Fibroblast of skin of scalp (primary cell): ENCODE results near the gene RAB20.
"Not testable (repeated sequence)": the region's sequence is repeated elsewhere in the genome, so short reads cannot be mapped to it uniquely, and the experiment has no call there.

Experiments used
- DNase-seq: peaks from one replicate; pipeline ENCODE4 v3.0.0-alpha.2; 2013

Gene RAB20

DNA sequence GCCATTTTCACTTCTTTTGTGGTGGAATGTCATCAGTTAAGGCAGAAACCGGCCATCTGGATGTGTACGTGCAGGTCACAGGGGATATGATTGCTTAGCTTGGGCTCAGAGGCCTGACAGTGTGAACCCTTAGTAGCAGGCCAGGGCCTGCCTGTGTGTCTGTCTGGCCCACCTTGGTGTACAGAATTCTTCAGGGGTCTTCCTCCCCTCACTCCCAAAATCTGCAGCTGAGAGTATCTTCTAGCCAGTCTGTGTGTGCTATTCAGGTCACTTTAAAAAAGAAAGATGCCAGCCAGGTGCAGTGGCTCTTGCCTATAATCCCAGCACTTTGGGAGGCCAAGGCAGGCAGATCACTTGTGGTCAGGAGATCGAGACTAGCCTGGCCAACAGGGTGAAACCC is 74.6 kb downstream of the RAB20 start:
- DNase-seq: not testable (repeated sequence)

DNA sequence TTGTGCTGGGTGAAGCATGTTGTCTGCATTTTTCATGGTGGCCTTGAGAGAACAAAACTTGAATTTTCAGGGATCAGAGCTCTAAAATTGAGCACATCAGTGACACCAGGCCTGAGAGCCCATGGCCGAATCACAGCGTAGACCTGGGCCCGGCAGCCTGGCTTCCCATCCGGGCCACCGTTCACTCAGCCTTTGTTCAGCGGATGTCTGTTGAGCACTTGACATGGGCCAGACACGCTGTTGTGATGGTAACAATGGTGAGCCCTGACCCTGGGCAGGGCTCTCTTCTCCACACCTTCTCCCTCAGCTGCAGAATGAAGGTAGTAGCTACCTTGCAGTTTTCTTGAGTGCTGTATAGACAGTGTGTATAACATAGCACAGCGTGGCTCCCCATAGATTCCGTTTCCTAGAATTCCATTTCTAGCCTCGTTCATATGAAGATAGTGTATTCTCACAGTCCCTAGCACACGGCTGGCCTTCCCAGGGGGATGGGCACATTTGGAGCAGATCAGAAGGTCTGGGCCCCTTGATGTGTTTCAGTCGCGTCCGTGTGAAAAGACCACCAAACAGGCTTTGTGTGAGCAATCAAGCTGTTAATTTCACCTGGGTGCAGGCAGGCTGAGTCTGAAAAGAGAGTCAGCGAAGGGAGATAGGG is 75.3 kb downstream of the RAB20 start:
- DNase-seq: no peak

DNA sequence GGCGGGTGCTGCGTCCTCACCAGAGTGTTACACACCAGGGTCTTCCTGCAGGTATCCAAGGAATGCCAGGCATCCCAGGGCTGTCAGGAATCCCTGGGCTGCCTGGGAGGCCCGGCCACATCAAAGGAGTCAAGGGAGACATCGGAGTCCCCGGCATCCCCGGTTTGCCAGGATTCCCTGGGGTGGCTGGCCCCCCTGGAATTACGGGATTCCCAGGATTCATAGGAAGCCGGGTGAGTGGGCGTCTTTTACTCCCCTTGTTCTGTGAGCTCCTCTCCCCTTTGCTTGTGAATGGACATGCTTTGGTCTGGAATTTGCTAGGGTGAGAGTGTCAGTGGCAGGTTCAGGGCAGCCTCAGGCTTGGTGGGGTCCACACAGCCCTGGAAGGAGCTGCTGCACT is 75.9 kb downstream of the RAB20 start:
- peak; percentile 57 for DNase-seq

DNA sequence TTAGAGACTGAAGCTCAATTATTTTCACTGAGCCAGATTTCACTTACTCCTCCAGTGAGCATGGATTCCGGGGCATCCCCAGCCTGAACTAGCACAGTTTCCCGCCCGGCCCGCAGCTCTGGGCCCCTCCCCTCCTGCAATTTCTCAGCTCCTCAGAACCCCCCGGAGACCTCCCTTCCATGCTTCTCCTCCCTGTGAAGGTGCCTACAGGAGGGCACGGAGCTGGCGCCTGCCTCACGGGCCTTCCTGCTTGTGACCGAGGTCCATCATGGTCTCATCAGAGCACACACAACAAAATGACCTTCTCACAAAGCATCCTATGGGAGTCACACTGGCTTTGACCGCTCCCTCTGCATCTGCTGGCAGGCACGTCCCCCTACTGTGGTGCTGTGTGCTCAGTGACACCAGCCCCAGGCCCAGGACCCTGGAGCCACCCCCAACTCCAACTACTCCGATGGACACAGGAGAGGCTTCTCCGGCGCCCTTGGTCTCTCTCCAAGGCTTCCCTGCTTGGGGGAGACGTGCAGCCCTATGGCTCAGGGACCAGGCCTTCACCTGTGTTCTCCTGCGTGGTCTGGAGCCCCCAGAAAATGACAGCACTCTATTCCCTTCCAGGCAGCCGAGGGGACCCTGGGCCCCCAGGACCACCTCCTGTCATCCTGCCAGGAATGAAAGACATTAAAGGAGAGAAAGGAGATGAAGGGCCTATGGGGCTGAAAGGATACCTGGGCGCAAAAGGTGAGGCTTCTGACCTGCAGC is 77.1 kb downstream of the RAB20 start:
- DNase-seq: no peak

DNA sequence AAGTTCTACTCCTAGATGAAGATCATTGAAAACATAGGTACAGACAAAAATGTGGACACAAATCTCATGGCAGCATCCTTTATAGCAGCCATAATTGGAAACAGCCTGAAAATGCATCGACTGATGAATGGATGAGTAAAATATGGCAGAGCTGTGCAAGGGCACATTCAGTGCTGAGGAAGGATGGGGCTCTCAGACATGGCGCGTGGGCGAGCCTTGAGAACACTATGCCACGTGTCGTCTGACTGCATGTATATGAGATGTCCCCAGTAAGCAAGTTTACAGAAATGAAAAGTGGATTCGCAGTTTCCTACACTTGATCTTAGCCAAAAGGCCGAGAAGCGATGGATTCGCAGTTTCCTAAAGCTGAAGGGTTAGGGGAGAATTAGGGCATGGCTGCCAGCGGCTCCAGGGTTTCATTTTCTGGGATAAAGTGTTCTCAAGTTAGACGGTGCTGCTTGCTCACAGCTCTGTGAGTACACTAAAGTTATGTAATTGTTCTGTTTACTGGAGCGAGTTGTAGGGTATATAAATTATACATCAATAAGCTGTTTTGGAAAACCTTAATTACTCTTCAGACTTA is 78.0 kb downstream of the RAB20 start:
- DNase-seq: no peak

DNA sequence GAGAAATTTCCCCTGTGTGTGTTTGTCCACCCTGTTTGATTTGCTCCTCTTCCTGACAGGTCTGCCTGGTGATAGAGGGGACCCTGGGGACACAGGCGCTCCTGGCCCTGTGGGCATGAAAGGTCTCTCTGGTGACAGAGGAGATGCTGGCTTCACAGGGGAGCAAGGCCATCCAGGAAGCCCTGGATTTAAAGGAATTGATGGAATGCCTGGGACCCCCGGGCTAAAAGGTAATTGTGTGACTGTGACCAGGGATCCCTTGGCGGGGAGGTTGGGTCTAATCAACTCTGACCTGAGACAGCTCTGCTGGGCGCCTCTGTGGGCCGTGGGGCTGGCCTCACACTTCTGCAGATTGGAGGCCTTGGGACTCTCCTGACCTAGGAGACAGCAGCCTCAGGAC is 81.4 kb downstream of the RAB20 start:
- no peak for DNase-seq

DNA sequence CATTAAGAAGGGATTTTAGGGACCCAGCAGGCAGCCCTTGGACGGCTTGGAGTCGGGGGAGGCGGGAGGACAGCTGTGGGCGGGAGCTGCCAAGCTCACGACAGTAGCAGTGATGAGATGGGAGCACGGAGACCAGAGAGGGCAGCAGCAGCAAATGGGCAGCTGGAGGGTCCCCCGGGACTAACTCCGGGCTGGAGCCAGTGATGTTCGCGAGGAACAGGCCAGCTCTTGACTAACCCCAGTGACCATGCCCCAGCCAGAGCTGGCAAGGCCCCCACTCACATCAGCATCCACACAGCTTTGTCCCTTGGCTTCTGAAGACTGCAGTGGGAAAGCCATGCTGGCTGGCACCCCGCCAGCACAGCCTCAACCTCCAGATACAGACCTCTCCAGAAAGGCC is 81.9 kb downstream of the RAB20 start:
- DNase-seq: no peak

DNA sequence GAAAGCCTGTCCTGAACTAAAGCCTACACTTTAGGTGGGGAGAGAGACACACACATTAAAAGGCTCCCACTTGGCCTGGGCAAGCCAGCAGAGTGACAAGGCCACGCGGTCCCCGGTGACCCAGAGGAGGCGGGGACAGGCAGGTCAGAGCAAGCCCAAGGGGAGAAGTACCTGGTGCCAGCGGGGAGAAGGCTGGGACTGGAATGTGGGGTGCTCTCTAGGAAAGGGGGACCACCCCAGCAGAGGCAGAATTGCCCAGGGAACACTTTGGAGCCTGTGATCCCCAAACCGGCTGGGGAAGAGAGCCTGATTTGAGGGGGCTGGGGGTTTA is 82.3 kb downstream of the RAB20 start:
- no peak for DNase-seq

DNA sequence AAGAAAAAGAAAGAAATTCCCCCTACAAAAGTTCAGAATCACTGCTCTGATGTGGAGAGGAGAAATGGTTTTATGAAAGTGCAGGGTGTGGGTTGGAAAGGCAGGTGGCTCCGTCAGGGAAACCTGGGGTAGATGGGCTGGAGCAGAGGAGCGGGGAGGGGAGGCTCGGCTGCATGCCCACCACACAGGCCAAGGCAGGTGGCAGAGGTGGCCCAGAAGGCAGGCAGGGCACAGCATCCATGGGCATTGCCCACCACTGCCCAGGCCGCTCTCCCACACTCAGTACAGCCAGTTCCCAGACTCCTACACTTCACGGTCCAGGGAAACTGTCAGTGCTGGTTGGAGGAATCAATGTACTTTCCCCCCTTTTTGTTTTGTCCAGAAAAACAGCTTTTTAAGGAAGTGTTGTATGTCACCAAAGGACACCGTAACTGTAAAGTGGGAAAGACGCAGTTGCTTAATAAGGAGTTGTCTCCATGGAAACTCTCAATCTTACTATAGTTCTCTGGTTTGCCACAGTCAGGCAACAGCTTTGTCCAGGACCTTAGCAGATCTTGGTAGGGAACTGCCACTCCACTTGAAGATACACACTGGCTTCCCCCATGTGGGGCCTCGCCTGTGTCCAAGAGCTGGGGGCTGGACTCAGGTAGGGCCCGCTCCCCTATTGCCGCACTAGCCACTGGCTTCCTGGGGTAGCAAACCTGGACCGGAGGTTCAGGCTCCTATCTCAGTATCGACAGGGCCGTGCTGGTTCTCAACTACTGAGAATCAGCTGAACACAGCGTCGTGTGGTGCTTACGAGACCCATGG is 82.9 kb downstream of the RAB20 start:
- DNase-seq: no peak

DNA sequence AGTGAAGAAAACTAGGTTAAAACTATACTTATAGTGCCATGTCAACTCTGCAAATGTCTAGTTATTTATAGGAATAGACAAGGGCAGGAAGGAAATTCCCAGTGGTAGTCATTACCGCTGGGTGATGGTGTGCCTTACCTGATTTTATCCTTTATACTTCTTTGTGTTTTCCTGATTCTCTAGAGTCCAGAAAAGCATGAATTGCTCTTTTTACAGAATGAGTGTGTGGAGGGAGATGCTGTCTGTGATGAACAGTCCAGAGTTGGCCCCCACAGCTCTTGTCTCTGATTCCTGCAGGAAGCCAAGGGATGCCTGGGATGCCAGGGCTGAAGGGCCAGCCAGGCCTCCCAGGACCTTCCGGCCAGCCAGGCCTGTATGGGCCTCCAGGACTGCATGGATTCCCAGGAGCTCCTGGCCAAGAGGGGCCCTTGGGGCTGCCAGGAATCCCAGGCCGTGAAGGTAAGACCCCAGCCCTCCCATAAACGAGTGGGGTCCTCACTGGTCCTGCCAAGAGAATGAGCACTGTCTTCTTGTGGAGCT is 83.7 kb downstream of the RAB20 start:
- DNase-seq: no peak

DNA sequence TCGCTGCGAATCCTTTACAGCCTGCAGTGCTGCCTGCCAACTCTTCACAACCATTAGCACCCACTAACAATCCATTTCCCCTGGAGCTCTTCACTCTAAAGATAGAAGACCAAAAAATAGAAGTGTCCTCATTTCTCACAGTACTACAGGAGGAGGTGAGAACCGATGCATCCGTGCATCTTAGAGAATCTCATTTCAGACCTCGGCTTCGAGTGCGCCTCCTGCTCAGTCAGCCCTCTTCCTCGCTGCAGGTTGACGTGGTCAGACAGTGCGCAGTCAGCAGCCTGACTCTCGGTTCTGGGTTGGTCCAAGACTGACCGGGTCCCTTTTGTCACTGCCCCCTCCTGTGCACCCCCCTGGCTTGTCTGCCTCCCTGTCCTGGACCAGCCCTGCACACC is 85.3 kb downstream of the RAB20 start:
- DNase-seq: no peak

DNA sequence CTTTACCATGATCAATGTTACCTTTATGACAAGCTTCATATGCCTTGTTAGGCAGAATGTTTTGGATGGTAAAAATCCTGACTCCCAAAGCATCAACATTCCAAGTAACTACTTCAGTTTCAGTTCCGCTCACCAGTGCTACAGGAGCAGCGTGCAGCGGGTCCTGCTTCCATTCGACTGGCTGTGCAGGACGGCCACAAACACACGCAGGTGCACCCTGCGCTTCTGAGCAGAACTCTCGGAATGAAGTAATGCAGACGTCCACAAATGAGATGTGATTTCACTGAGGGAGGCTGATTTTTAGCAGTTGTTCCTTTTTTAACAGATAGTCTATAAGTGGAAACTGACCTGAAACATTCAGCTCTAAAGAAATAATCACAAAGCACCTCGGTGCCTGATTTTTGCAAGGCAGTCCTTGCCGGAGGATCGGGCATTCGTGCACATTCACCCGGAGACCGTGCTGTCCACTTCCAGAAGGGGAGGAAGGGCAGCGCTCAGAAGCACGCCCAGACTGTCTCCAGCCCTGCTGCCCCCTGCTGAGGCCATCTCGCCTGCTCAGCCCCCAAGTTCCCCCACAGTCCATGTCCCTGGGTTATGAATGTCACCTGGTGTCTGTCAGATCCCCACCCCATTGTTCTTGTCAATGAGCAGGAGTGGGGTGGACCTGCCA is 85.8 kb downstream of the RAB20 start:
- DNase-seq: no peak

DNA sequence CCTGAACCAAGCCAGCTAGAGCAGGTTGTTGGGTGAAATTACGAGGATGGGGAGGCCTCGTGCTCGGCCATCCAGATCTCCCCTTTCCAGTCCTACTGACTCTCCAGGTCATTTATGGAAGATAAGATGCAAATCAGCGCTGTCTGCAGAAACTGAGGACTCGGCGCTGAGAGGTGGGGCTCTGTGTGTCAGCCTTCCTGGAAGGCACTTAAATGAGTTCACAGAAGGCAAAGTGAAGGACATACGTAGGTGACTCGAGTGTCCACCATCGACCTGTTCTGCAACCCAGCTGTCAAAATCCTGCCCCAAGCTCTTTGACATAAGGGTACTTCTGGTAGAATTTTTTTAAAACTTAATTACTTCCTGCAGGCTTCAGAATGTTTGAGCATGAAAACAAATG is 86.4 kb downstream of the RAB20 start:
- DNase-seq: no peak

DNA sequence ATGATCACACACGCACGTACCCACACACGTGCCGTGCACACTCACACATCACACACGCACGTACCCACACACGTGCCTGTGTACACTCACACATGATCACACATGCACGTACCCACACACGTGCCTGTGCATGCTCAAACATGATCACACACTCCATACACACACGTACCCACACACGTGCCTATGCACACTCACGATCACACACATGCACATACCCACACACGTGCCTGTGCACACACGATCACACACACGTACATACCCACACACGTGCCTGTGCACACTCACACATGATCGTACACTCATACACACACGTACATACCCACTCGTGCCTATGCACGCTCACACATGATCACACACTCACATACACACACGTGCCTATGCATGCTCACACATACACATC is 86.8 kb downstream of the RAB20 start:
- DNase-seq: no peak
